ENCODE data around the gene CCER1. TPM values are rescaled to one million over a fixed set of nuclear protein-coding genes. Genes with fewer than 3 reads are reported as not detected.
A peak's percentile ranks its signal among the peaks of the same experiment; 100 is the strongest.

CCER1 gene
- total RNA-seq, 1 experiment from 2014 or later: not detected

GRCh38 chr12:90953956-90954421, 987 bp downstream of the CCER1 start:
- H3K36me3 Mint-ChIP-seq (ENCODE audit: insufficient read depth in 1 of 3, low read depth in 3 of 3): no peaks in the 10 kb centered on the region
- no peak overlapping the region for H2AFZ ChIP-seq (ENCODE audit: low read length)
- no peaks in the 10 kb centered on the region for H4K20me1 ChIP-seq (ENCODE audit: control insufficient read depth, insufficient read depth, insufficient read length)
- peak; percentile 94 for TF ChIP-seq CTCF (conservative IDR thresholded peaks at IDR 0.05)
- H3K9me3 Mint-ChIP-seq: no peaks in the 10 kb centered on the region; a peak in 1 of 5 replicates
- no peaks in the 10 kb centered on the region for H3K79me2 ChIP-seq (ENCODE audit: insufficient read depth, low read length)
- no peak overlapping the region for H3K4me3 Mint-ChIP-seq
- H3T11ph ChIP-seq (ENCODE audit: low read length): no peak overlapping the region
- no peaks in the 10 kb centered on the region for H3K9me3 ChIP-seq (ENCODE audit: control insufficient read depth, low read depth, low read length)
- no peak overlapping the region for H2AK5ac ChIP-seq (ENCODE audit: insufficient read length, low read length)
- no peak overlapping the region for H4K5ac ChIP-seq (ENCODE audit: insufficient read length, low read depth, low read length)
- H3K56ac ChIP-seq (ENCODE audit: insufficient read length, low read depth, low read length): no peak overlapping the region
- no peak overlapping the region for H3K4ac ChIP-seq (ENCODE audit: low read depth, low read length)
- H4K8ac ChIP-seq (replicated peaks; ENCODE audit: insufficient read length, low read depth, low read length): no peak overlapping the region
- no peaks in the 10 kb centered on the region for H3K23me2 ChIP-seq (ENCODE audit: insufficient read length, low read depth, low read length, poor library complexity, severe bottlenecking)
- no peak overlapping the region for H3K9ac ChIP-seq (ENCODE audit: extremely low read depth, insufficient read length, low read length)
- H3K27ac Mint-ChIP-seq: no peak overlapping the region
- no peak overlapping the region for H2BK5ac ChIP-seq (ENCODE audit: insufficient read length, low read length)
- H3K79me1 ChIP-seq (ENCODE audit: insufficient read depth, low read depth, low read length, poor library complexity, severe bottlenecking): no peaks in the 10 kb centered on the region
- H2BK20ac ChIP-seq (ENCODE audit: low read depth, low read length, poor library complexity, severe bottlenecking): no peak overlapping the region
- H3K23ac ChIP-seq (ENCODE audit: insufficient read length, low read depth, low read length): no peak overlapping the region
- peak; percentile 97 for DNase-seq
- no peaks in the 10 kb centered on the region for H3K27me3 ChIP-seq (ENCODE audit: insufficient read depth, low read length)
- H3K27ac ChIP-seq (ENCODE audit: insufficient read length, low read depth, low read length): no peak overlapping the region
- H3K27me3 Mint-ChIP-seq (ENCODE audit: low read depth): no peaks in the 10 kb centered on the region; the same call in none of the 2 replicates
- H2BK15ac ChIP-seq (ENCODE audit: low read depth, low read length): no peak overlapping the region
- H3K4me2 ChIP-seq (ENCODE audit: insufficient read depth, insufficient read length, low read length): no peak overlapping the region
- WGBS (ENCODE audit: extremely low coverage, insufficient read length, low lambda C conversion rate): no CpG with 5 or more reads among the region's 32 CpGs
- H3K4me1 Mint-ChIP-seq: peaks cover 0 to 2% of the 10 kb centered on the region in 2 experiments; a peak in 2 of 4 replicates
- H2BK120ac ChIP-seq (ENCODE audit: low read depth, low read length, poor library complexity, severe bottlenecking): no peak overlapping the region
- no peak overlapping the region for H3K14ac ChIP-seq (ENCODE audit: insufficient read depth, low read length)
- H3K4me1 ChIP-seq (ENCODE audit: insufficient read depth, low read length): no peaks in the 10 kb centered on the region
- H2BK12ac ChIP-seq (ENCODE audit: insufficient read length, low read depth, low read length): no peak overlapping the region
- H4K91ac ChIP-seq (ENCODE audit: insufficient read length, low read depth, low read length): no peak overlapping the region
- no peak overlapping the region for H3K18ac ChIP-seq (ENCODE audit: insufficient read length, low read depth, low read length)

Measured in H9 (cell line).